Measurements from ENCODE around the gene AAGAB.
"Not testable (repeated sequence)": the region's sequence is repeated elsewhere in the genome, so short reads cannot be mapped to it uniquely, and the experiment has no call there.

Gene AAGAB, protein sequence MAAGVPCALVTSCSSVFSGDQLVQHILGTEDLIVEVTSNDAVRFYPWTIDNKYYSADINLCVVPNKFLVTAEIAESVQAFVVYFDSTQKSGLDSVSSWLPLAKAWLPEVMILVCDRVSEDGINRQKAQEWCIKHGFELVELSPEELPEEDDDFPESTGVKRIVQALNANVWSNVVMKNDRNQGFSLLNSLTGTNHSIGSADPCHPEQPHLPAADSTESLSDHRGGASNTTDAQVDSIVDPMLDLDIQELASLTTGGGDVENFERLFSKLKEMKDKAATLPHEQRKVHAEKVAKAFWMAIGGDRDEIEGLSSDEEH

DNA sequence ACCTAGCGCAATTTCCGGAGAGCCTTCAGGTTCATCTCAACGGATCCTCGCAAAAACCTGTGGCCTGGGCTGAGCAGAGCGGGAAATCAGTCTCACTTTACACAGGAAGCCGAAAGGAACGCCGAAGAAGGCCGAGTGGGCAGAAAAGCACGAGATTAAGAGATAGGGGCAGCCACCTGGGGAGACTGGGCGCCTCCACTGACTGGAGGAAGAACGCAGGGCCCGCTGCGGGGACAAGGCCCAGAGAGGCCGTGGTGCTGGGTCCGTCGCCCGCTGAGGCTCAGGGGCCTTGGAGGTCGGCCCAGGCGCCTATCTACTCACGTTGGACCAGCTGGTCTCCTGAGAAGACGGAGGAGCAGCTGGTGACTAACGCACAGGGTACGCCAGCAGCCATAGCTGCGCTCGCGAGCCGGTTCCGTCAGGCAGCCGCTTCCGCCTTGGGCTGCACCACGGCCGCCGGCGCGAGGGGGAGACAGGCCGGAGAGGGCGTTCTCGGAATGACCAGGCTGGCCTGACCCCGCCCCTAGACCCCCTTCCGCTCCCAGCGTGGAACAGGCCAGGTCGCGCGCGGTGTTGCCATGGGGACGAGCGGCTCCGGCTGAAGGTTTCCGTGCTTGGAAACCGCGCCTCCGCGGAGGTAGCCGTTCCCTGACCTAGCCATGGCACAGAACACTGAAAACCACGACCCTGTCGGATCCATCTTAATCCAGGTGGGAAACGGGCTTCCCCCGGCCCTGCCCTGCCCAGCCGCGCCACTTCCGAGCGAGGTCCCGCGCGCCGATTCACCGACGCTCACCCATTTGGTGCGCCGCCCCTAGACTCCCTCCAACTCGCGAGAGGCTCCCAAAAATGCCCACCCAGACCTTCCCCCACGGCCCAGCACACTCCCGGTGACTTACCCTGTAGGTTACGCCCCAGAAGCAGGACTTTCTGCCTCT, at the start of gene AAGAB, which contains the start of gene IQCH:
TSS of gene AAGAB (minus strand) at position 424 of the 938 bp plus-strand sequence. CDS start at position 394, 30 bp downstream.
TSS of gene IQCH (plus strand) at position 549 of the 938 bp plus-strand sequence. CDS start at position 660, 111 bp downstream.
- DNase-seq, result peak; percentile 82

DNA sequence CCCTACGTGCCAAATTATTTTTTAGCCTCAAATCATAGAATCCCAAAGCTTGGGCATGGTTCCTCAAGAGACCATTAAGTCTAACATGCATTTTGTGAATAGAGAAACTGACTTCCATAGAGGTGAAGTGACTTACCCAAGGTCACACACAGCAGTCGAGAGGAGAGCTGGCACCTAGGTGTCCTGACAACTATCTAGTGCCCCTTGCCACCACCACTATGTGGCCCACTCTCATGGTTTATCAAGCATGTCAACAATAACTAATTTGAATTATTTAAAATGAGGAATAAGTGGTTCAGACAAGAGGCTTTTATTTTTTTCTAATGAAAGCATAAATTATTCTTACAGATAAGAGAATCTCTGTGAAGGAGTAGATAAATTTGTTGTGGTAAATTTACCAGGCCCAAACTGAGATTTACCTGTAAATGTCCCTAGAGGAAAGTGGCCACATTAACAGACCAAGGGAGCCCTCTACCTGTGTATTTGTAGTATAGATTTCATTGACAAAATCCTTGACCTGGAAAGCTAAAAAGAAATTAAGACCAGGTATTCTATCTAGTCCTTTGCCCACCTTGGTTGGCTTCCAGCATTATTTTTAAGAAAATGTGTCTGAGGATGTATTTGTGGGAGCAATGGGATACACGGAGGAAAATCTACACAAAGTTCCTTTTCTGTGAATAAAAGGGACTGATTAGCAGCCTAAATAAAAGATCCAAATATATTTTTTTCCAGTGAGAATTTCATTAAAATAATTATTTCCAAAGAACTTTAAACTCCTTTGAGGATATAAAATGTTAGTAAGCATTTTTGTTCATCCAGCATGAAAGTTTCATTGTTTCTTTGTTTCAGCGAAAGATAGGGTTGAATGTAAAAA, 49.3 kb upstream of the AAGAB start:
- no peak for DNase-seq

DNA sequence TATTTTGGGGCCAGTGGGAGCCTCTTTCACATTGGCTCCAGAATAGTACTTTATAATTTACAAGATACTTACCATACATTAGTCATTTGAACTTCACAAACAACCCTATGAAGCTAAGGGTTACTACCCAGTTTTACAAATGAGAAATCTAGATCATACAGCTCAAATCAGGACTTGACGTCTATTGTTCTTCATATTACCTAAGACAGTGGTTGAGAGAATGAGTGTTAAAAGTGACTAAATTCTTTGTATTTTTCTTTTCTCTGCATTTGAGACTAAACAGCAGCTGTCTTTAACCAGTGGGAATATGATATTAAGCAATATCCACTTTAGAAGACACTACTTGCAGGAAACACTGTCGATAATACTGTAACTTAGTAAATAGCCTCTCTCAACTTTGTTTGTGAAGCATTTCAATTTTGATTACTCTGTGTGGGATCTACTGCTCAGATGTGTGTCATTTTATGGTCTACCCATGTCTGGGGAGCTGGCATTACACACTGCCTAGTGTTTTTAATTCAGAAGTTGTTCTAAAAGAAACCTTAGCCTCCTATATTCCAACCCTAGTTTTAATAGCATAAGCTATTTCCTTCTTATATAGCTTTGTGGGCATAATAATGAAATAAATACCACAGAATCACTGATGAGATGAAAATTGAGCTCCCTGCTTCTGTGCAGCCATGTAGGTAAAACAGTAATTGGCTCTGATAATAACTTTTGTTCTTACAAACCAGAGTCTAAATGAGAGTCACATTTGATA, 46.0 kb upstream of the AAGAB start:
- no peak for DNase-seq

DNA sequence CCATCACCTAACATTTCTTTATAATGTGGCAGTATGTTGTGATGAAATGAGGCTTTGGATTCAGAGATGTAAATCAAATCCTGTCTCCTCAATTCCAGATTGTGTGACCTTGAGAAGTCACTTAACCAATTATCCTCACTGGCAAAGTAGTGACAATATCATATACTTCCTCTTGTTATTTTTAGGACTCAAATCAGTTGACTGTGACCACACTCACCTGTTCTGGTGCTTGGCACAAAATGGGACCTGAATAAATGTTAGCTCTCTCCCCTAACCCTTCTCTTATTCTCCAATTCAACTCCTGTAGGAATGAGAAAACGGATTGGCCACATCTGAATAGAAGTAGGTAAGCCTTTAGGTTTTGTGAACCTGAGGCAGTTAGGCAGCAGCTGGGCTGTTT, 42.2 kb upstream of the AAGAB start:
- DNase-seq, result no peak

- no peak for DNase-seq
Observed at GRCh38 chr15:67296188-67296587, 41.7 kb upstream of the AAGAB start.

- DNase-seq, result no peak
Observed at GRCh38 chr15:67290319-67290718, 35.9 kb upstream of the AAGAB start.

- DNase-seq, result not testable (repeated sequence)
Observed at GRCh38 chr15:67286400-67286799, 31.9 kb upstream of the AAGAB start.

DNA sequence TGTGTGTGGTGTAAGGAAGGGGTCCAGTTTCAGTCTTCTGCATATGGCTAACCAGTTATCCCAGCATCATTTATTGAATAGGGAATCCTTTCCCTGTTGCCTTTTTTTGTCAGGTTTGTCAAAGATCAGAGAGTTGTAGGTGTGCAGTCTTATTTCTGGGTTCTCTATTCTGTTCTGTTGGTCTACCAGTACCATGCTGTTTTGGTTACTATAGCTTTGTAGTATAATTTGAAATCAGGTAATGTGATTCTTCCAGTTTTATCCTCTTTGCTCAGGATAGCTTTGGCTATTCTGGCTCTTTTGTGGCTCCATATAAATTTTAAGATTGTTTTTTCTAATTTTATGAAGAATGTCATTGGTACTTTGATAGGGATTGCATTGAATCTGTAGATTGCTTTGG, 31.2 kb upstream of the AAGAB start:
- DNase-seq, result not testable (repeated sequence)

DNA sequence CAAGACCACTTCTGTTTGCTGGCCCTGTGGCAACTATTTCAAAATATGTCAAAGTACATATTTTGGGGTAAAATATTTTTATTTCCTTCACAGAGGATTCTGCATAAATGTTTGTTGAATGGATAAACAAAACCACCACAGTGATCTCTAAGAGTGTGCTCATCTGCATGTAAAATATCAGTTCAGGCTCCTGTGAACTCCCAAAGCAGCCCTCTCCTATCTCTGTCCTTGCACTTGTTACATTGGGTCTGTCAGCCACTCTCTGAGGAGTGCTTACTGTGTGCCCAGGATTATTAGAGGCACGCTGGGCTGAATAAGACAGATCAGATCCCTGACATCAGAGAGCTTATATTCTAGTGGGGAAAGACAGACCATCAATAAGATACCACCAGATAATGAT, 27.3 kb upstream of the AAGAB start:
- no peak for DNase-seq

GRCh38 chr15:67280217-67280616, 25.8 kb upstream of the AAGAB start:
- no peak for DNase-seq

GRCh38 chr15:67276666-67277065, 22.2 kb upstream of the AAGAB start:
- DNase-seq, result no peak

GRCh38 chr15:67274236-67274635, 19.8 kb upstream of the AAGAB start:
- DNase-seq, result no peak

DNA sequence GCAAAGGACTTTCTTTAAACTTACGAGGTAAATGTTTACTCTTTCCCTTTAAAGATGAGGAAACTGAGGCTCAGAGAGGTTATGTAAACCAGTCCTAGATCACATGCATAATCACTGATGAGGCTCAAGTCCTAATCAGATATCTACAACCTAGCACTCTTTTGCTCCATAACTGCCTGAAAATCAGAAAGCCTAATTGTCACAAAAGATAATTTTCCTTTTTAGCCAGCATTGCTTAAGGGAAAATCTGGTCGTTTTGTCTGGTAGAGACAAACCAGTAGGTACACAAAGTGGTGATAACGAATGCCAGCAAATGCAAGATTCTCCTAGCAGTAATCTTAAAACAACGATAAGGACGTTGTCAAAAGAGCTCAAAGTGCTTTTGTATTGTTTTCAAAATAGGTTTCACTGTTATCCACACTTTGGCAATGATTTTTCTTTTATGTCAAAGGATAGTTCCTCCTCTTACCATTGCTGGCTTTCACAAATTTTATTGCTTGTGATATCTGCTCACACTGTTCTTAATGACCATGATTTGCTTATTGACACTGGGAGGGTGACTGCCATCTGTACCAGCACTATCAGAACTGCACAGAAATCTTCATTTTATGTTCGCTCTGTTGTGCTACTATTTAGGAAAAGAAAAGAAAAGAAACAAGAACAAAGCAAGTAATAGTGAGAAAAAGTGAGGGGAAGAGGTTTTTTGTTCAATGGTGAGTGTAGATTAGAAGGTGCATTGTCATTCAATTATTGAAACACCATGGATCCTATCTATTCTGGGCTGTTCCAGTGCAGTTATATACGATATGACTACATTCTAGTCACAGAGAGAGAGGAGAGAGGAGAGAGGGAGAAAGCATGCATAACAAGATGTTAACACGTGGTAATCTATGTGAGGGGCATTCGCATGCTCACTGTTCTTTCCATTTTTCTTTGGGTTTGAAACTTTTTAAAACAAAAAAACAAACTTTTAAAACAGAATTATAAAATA, 13.8 kb upstream of the AAGAB start:
- no peak for DNase-seq

DNA sequence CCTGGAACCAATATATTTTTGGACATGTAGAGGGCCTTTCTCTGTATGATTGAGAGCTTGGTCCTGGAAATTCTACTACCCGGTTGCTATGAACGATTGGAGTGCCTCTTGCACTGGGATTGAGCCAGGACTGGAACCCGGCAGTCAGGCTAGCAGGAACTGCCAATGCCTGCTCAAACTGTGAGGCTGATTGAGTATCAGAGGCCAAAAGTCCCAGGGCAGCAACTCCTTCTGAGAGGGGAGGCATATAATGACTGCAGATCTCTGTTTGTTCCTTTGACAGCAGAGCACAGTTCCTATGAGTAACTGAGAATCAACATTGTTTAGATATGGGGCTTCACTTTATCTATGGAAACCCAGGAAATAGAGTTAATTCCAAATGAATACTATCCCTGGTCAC, 13.0 kb upstream of the AAGAB start:
- DNase-seq, result no peak

GRCh38 chr15:67266870-67267269, 12.4 kb upstream of the AAGAB start:
- DNase-seq, result no peak

- no peak for DNase-seq
Observed at GRCh38 chr15:67259806-67260205, 5.3 kb upstream of the AAGAB start.

GRCh38 chr15:67259379-67259778, 4.9 kb upstream of the AAGAB start:
- DNase-seq, result no peak

DNA sequence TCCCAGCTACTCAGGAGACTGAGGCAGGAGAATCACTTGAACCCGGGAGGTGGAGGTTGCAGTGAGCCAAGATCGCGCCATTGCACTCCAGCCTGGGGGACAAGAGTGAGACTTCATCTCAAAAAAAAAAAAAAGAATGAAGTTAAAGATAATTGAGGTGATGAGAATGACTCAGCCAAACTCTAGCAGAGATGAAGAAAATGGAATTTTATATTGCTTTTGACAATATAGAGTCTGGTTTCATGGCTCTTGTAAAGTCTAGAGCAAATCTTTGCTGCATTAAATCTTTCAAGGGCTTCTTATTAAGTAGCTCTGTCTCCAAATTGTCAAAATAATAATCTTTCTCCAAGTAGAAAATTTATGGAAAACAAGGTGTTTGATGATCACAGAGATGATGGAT, 4.0 kb upstream of the AAGAB start:
- DNase-seq, result not testable (repeated sequence)

- DNase-seq, result no peak
Observed at GRCh38 chr15:67256051-67256450, 1.6 kb upstream of the AAGAB start.

DNA sequence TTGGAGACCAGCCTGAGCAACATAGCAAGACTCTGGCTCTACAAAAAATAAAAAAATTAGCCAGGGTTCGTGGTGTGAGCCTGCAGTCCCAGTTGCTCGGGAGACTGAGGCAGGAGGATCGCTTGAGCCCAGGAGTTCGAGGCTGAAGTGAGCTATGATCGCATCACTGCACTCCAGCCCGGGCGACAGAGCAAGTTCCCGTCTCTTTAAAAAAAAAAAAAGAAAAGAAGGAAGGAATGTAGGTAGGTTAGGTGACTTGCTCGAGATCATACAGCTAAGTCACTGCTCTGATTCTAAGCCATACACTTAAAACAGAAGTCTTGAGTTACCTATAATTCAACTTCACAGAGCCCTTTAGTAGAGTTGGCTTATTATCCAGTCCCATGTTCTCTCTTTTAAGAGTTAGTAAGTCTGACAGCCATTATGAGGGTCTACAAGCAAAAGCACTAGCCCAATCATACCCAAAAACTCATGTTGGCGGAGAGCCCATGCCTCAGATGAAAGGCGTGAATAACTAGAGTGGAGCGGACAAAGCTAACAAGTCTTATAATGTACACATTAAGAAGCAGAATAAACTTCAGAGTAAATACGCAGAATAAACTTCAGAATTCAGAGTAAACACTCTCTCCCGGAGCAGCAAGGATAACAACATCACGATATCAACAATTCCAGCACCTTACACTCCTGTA, 768 bp downstream of the AAGAB start:
- DNase-seq, result no peak

Measured in NCI-H446 treated with DMSO at 0.1 percent for 48 hours (cell line).